Femur (tissue), 1 donor: Measurements from ENCODE around the gene KRTAP4-2.
A peak's percentile ranks its signal among the peaks of the same experiment; 100 is the strongest.
"Not testable (repeated sequence)": the region's sequence is repeated elsewhere in the genome, so short reads cannot be mapped to it uniquely, and the experiment has no call there.

Experiments used
- DNase-seq: peaks from one replicate; pipeline ENCODE4 v3.0.0-alpha.2; 2017

KRTAP4-2 gene

DNA sequence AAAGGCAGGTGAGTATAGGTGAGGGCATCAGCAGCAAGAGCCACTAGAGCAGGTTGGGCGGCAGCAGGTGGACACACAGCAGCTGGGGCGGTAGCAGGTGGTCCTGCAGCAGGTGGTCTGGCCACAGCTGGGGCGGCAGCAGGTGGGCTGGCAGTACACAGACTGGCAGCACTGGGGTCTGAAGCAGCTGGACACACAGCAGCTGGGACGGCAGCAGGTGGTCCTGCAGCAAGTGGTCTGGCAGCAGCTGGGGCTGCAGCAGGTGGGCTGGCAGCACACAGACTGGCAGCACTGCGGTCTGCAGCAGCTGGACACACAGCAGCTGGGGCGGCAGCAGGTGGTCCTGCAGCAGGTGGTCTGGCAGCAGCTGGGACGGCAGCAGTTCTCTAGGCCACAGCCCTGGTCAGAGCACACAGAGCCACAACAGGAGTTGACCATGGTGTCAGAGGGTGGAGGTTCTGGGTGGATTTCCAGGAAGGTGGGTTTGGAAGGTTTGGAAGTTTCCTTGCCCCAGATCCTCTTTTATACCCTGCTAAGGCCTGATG lies at the start of gene KRTAP4-2:
TSS of gene KRTAP4-2 (minus strand) at position 495 of the 545 bp plus-strand sequence. CDS start at position 438, 57 bp downstream.
- DNase-seq: no peak

DNA sequence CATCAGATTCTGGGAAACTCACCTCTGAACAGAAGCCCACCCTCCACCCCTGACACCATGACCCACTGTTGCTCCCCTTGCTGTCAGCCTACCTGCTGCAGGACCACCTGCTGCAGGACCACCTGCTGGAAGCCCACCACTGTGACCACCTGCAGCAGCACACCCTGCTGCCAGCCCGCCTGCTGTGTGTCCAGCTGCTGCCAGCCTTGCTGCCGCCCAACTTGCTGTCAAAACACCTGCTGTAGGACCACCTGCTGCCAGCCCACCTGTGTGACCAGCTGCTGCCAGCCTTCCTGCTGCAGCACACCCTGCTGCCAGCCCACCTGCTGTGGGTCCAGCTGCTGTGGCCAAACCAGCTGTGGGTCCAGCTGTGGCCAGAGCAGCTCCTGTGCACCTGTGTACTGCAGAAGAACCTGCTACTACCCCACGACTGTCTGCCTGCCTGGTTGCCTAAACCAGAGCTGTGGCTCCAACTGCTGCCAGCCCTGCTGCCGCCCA lies 48.6 kb upstream of the KRTAP4-2 start, which contains the start of gene KRTAP9-2:
TSS of gene KRTAP9-2 (plus strand) at position 51 of the 498 bp plus-strand sequence. CDS start at position 58, 7 bp downstream.
- DNase-seq: not testable (repeated sequence)

DNA sequence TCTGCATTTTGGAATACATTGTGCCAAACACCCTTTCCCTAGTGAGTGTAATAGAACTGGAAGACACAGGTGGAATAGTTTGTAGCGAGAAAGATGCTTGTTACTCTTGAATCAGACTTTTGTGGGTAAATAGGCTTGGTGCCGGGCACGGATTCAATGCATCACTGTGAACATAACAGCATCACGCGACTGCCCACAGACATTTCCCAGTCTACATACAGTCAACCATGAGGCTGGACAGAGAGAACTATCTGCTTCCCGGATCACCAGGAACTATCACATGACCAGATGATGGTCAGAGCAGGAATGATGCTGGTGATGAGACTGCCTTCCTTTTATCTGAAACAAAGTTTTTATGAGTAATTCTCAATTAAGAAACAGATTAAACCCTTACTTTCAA lies 48.0 kb upstream of the KRTAP4-2 start:
- no peak for DNase-seq

- no peak for DNase-seq
These were observed 45.8 kb upstream of the KRTAP4-2 start for GRCh38 chr17:41223821-41224220.

DNA sequence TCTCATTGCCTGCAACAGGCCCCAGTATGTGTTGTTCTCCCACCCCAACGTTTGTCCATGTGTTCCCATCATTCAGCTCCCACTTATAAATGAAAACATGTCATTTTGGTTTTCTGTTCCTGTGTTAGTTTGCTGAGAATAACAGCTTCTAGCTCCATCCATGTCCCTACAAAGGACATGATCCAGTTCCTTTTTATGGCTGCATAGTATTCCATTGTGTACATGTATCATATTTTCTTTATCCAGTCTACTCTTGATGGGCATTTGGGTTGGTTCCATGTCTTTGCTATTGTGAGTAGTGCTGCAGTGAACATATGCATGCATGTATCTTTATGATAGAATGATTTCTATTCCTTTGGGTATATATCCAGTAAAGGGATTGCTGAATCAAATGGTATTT lies 37.7 kb upstream of the KRTAP4-2 start:
- DNase-seq: no peak

- no peak for DNase-seq
These were observed 34.6 kb upstream of the KRTAP4-2 start for GRCh38 chr17:41212524-41213169.

DNA sequence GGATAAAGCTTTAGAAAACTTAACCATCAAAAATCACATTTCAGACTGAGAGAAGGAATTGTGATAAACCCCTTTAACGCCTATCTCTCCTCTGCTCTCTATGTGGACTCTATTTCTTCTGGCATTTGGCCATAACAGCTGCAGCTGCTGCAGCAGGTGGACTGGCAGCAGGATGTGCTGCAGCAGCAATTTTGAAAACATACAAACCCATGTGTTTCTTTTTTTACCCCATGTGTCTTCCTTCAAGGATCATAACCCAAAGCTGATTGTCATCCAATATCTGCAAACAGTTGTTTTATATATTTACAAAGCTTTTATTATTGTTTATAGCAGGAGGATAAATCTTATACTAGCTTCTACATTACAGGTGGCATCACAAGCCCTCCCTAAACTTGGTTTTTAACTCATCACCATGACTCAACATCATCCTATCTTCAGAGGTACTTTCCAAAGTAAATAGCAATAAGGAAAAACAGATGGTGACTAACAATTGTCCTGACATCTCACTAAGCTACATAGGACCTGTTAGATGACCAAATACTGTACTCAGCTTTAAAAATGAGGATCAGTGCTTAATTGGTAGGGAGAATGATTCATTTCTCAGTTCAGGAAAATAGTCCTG lies 33.9 kb upstream of the KRTAP4-2 start:
- DNase-seq: no peak

GRCh38 chr17:41199421-41200078 lies 21.5 kb upstream of the KRTAP4-2 start:
- DNase-seq: no peak

GRCh38 chr17:41196068-41196467 lies 18.0 kb upstream of the KRTAP4-2 start:
- DNase-seq: no peak

- no peak for DNase-seq
These were observed 12.3 kb upstream of the KRTAP4-2 start for GRCh38 chr17:41190328-41190727.

DNA sequence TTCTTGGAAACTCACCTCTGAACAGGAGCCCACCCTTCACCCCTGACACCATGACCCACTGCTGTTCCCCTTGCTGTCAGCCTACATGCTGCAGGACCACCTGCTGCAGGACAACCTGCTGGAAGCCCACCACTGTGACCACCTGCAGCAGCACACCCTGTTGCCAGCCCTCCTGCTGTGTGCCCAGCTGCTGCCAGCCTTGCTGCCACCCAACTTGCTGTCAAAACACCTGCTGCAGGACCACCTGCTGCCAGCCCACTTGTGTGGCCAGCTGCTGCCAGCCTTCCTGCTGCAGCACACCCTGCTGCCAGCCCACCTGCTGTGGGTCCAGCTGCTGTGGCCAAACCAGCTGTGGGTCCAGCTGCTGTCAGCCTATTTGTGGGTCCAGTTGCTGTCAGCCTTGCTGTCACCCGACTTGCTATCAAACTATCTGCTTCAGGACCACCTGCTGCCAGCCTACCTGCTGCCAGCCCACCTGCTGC lies 11.9 kb upstream of the KRTAP4-2 start, which contains the start of gene KRTAP9-1:
TSS of gene KRTAP9-1 (plus strand) at position 51 of the 482 bp plus-strand sequence. CDS start at position 51, 0 bp downstream.
- DNase-seq: not testable (repeated sequence)

DNA sequence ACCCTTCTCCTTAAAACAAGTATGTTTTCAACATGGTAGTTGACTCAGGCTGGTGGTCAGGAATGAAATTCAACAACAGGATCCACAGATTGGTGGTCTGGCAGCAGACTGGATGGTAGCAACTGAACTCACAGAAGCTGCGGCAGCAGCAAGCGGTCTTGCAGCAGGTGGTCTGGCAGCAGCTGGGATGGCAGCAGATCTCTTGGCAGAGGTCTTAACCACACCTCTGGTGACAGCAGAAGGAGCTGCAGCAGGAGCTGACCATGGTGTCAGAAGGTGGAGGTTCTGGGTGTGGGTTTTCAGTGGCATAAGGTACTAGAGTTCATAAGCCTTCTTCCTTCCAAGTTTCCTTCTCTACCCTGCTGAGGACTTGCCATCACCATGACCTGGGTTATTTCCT lies 8.9 kb upstream of the KRTAP4-2 start:
- peak; percentile 28 for DNase-seq

GRCh38 chr17:41185001-41185400 lies 7.0 kb upstream of the KRTAP4-2 start:
- DNase-seq: no peak

- DNase-seq: no peak
These were observed 6.5 kb upstream of the KRTAP4-2 start, which contains the start of gene KRTAP4-1 for GRCh38 chr17:41184480-41184961. Gene KRTAP4-1 (minus strand): TSS chr17:41184911. CDS start chr17:41184854, 57 bp downstream.

DNA sequence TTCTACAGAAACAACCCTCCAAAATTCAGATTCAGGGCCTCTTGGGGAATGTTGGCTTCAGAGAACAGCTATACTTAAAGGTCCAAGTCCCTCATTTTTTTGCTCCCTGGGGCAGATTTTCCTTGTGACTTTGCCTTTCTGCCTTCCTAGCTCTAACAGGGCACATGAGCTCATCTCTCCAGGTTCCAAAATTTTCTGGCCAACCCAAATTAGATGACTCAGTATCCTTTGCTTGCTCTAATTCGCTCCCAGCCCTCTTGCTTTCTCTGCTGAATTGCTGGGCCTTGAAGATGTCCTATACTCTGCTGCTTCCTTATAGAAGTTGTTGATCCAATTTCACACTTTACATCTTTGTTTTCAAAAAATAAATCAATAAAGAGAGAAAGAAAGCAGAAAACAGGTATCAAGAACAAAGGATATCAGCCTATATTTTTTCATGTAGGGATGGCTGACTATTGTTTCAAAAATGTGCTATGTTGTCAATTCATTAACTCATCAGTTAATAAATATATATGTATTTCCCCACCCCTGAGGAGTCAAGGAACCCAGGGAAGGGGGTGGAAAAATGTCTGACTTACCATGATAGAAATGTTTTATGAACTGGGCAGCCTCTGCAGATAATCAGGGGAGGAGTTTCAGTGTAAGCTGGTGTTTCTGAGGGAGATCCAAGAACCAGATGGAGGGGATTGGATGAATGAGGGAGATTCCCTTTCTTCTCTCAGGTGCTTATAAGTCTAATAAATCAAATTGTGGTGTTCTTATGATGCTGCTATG lies 1.0 kb upstream of the KRTAP4-2 start:
- no peak for DNase-seq

DNA sequence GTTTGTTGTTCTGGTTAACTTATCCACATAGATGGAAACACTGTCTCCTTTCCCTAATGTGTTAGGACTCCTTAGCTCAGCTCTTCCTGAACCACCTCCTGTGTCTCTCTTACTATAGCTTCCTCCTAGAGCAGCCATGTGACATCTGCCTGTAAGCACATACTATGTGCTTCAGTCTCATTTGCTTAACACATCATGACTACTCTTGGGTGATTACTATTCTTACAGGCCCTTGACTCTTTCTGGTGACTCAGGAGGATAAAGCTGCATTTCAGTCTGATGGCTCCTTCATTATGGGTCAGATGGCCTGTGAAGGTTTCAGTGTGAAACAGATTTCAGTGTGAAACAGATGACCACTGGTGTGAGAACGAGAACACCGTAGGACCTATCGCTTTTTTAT lies 320 bp upstream of the KRTAP4-2 start:
- DNase-seq: no peak

- DNase-seq: no peak
These were observed 1.2 kb downstream of the KRTAP4-2 start for GRCh38 chr17:41176744-41177387.

DNA sequence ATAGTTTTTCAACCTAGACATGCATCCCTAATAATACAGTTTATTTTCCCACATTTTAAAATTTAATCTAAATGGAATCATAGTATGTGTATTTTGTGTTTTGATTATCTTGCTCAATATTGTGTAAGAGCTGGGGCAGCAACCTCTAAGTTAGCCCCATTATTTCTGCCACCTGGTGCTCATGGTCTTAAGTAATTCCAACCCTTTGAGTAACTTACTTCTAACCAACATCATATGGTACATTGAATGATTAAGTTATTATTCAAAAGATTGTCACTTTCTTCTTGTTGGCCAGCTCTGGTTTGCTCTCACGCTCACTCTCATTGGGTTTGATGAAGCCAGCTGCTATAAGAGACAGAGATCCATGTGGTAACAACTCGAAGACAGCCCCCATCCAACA lies 6.1 kb downstream of the KRTAP4-2 start:
- DNase-seq: no peak

DNA sequence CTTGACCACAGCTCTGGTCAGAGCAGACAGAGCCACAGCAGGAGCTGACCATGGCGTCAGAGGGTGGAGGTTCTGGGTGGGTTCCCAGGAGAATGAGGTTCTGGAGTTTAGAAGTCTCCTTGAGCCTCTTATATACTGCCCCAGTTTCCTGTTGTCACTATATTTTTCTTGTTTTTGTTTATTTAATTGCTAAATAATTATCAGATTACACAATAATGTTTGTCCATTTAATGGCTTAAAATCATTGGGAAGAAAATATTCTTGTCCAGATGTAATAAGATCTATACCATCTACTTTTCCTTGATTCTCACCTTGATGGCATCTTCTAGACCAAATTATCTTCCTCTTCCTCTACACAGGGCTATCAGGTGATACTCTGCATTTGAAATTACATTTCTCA lies 9.9 kb downstream of the KRTAP4-2 start, which contains the start of gene KRTAP4-3:
TSS of gene KRTAP4-3 (minus strand) at position 101 of the 400 bp plus-strand sequence. CDS start at position 52, 49 bp downstream.
- no peak for DNase-seq

GRCh38 chr17:41167561-41167960 lies 10.5 kb downstream of the KRTAP4-2 start:
- no peak for DNase-seq

GRCh38 chr17:41163828-41164227 lies 14.2 kb downstream of the KRTAP4-2 start:
- DNase-seq: no peak
